Mucosa of descending colon (tissue), 3 donors: ENCODE results near the gene AKT3. TPM values are rescaled to one million over a fixed set of nuclear protein-coding genes. Genes with fewer than 3 reads are reported as not detected.

Source experiments
- ATAC-seq: fragments of 200-7000 bp; cut with Tn5 transposase; one replicate; pipeline ENCODE4 v1.9.1; 2020; ENCODE audit warnings: mild to moderate bottlenecking, moderate library complexity
- DNase-seq, 3 donors: peaks; one replicate each; pipeline ENCODE4 v3.0.0-alpha.2; 2020
- H3K36me3 ChIP-seq: fragments of 200-600 bp; one replicate; pipeline ENCODE4 v1.8.0; 2021; ENCODE audit warnings: low read depth, mild to moderate bottlenecking
- H3K4me1 ChIP-seq: fragments of 200-600 bp; one replicate; pipeline ENCODE4 v1.8.0; 2021; ENCODE audit warnings: low read depth, mild to moderate bottlenecking
- H3K4me3 ChIP-seq: fragments of 200-600 bp; one replicate; pipeline ENCODE4 v1.8.0; 2021; ENCODE audit warnings: mild to moderate bottlenecking
- H3K9me3 ChIP-seq: fragments of 200-600 bp; one replicate; pipeline ENCODE4 v1.8.0; 2021; ENCODE audit warnings: mild to moderate bottlenecking
- intact Hi-C, 2 donors: fragments of 100-400 bp; cut with DNase I in 1 of 2; cut with micrococcal nuclease in 1 of 2; formaldehyde crosslinking; loops; one replicate each; pipeline versions ENCODE4 v1.11.0 to v1.11.1; 2022; cut with DNase I, micrococcal nuclease
- total RNA-seq, 3 donors: library from RNA; stranded (reverse); fragmentation: NEBNext Ultra II Directional in 2 of 3; extraction: Animal tissue kit (Norgen Biotek cat#: 25700) in 2 of 3; gene quantifications; one replicate each; pipeline versions ENCODE4 v1.2.1 to v1.2.4, GENCODE V29; 2021 to 2023
- TF ChIP-seq, protein P1 (sequence below): fragments of 200-600 bp; IDR thresholded peaks from one replicate; pipeline ENCODE4 v1.8.0; 2022; ENCODE audit warnings: antibody characterized with exemption, mild to moderate bottlenecking
- donor health status: DM: no; HTN: no; CAD: no; lungs with moderate emphysema.
- donor health status: DM: no; HTN: no; CAD: no.
- donor health status: DM: no; HTN: yes; CAD: no.

Gene AKT3
- total RNA-seq, 3 donors from 2014 or later, result 8.2 to 119 (median 12.6) TPM

DNA sequence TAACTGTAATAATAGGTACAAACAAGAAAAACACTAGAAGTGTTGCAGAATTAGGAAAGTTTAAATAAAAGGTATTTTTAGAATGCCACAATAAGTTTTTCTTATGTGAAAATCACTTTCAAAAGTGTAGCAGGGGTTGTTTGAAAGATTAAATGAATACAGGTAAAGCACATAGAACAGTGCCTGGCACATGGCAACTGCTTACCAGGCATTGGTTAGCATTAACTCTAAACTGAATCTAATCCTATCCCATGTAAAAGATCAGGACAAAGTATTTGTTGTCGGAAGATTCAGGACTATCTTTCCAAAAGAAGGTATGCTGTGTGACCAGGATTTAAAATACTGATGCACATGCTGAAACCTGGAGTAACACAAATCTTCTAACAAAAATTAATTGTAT, 3.3 kb downstream of the AKT3 start:
- no peak for DNase-seq
- no peak overlapping the region for H3K4me3 ChIP-seq
- intact Hi-C loops, result no loop called here
- no peaks in the 10 kb centered on the region for H3K36me3 ChIP-seq
- ATAC-seq, result no peak
- peaks cover 4% of the 10 kb centered on the region for H3K4me1 ChIP-seq
- H3K9me3 ChIP-seq, result no peaks in the 10 kb centered on the region
- TF ChIP-seq, protein P1, sequence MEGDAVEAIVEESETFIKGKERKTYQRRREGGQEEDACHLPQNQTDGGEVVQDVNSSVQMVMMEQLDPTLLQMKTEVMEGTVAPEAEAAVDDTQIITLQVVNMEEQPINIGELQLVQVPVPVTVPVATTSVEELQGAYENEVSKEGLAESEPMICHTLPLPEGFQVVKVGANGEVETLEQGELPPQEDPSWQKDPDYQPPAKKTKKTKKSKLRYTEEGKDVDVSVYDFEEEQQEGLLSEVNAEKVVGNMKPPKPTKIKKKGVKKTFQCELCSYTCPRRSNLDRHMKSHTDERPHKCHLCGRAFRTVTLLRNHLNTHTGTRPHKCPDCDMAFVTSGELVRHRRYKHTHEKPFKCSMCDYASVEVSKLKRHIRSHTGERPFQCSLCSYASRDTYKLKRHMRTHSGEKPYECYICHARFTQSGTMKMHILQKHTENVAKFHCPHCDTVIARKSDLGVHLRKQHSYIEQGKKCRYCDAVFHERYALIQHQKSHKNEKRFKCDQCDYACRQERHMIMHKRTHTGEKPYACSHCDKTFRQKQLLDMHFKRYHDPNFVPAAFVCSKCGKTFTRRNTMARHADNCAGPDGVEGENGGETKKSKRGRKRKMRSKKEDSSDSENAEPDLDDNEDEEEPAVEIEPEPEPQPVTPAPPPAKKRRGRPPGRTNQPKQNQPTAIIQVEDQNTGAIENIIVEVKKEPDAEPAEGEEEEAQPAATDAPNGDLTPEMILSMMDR, result no peak

DNA sequence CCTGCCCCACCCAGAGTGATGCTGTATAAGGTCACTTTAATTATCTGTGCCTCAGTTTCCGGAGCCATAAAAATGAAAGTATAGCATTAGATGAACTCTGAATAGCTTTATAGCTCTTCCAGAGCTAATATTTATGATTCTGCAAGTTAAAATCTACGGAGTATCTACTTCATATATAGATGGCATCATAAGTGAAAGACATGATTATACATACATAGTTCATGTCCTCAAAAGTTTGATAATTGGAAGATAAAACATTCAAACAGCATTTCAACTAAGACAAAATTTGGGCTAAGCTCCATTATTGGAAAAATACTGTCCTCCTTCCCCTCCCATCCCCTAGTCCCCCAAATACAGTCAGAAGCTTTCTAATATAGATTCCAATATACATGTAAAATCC, 4.2 kb downstream of the AKT3 start:
- intact Hi-C loops, result no loop called here
- no peak for ATAC-seq
- H3K4me3 ChIP-seq, result no peak overlapping the region

DNA sequence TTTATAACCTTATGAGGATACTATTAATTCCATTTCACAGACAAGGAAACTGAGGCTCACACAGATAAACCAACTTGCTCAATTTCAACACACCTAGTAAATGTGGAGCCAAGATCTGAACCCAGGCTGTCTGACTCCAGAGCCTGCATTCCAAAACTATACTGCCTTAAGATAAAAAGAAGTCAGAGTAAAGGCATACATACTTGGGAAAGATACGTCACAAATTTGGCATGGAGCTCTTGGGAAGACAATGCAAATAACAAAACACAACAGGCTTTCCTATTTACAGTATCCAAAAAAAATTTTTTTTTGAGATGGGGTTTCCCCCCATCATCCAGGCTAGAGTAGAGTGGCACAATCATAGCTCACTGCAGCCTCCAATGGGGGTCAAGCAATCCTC, 5.9 kb downstream of the AKT3 start:
- DNase-seq (no peak), ATAC-seq (no peak)
- Histone ChIP-seq H3K4me3 (no peak overlapping the region), H3K36me3 (no peaks in the 10 kb centered on the region), H3K9me3 (no peaks in the 10 kb centered on the region), H3K4me1 (no peaks in the 10 kb centered on the region)
- TF ChIP-seq, protein P1, result no peak
- intact Hi-C loops, result no loop called here

More for the DNA sequence above, 4.2 kb downstream of the AKT3 start:
- peaks cover 1% of the 10 kb centered on the region for H3K4me1 ChIP-seq
- H3K9me3 ChIP-seq, result no peaks in the 10 kb centered on the region
- H3K36me3 ChIP-seq, result no peaks in the 10 kb centered on the region
- TF ChIP-seq, protein P1, result no peak
- DNase-seq, result no peak

DNA sequence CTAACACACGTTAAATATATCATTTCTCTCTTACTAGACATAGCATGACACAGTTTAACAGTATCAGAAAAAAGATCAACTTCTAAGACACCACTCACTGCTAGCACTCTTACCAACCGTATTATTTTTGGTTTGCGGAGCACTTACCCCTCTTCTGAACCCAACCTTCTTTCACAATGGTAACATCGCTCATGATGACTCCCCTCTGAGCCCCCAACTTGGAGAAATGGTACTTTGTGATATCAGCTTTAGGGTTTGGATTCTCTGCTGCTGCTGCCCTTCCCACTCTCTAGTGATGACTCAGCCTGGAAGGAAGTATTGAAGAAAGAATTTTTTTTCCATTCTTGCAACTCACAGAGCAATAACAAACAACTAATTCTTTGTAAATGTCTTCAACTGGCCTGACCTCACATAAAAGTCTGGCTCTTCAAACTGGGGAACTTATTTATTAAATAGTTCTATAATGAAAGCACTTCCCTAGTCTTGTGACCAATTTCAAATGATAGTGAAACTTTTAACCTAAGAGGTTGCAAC, 7.0 kb downstream of the AKT3 start:
- H3K9me3 ChIP-seq, result no peaks in the 10 kb centered on the region
- peak; percentile 54 for ATAC-seq
- H3K36me3 ChIP-seq, result no peaks in the 10 kb centered on the region
- intact Hi-C loops, result no loop called here
- TF ChIP-seq, protein P1, result no peak
- DNase-seq, result no peak
- H3K4me3 ChIP-seq, result no peak overlapping the region
- H3K4me1 ChIP-seq, result no peaks in the 10 kb centered on the region

DNA sequence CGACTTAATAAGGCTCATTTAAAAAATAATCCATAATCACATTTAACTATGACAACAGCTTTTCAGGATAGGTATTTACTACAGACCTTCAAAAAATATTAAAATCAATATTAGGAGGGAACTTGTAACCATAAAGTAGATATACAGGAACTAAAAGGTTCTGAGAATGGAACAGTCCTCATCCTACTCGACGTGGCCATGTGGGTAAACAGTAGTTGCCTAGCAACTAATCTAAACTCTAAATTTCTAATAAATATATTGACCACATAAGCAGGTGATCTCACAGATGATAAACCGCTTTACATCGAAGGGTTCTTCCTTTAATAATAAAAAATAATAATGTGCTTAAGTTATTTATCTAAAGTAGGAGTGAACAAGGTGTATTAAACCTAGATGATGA, 7.9 kb downstream of the AKT3 start:
- Histone ChIP-seq H3K9me3 (no peaks in the 10 kb centered on the region), H3K4me1 (no peaks in the 10 kb centered on the region), H3K36me3 (no peaks in the 10 kb centered on the region), H3K4me3 (no peak overlapping the region)
- intact Hi-C loops, result no loop called here
- TF ChIP-seq, protein P1, result no peak
- DNase-seq (no peak), ATAC-seq (no peak)

DNA sequence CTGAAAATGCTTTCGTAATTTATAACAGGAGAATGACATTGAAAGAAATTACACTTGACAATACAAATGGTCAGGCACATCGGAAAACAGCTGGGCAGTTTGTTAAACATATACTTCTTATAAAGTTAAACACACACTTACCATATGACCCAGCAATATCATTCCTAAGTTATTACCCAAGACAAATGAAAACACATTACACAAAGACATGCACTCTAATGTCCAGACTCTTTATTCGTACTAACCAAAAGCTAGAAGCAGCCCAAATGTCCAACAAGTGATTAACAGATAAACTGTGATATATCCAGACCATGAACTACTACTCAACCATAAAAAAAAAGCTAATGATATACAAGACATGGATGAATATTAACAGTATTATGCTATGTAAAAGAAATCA, 8.5 kb downstream of the AKT3 start:
- DNase-seq (no peak), ATAC-seq (no peak)
- H3K4me3 ChIP-seq, result no peak overlapping the region
- no peaks in the 10 kb centered on the region for H3K36me3 ChIP-seq
- no peaks in the 10 kb centered on the region for H3K4me1 ChIP-seq
- peaks cover 2% of the 10 kb centered on the region for H3K9me3 ChIP-seq
- intact Hi-C loops, result no loop called here
- TF ChIP-seq, protein P1, result no peak
